ENCODE data around the gene NLRP7.

NLRP7 gene

GRCh38 chr19:54873990-54874389, 73.3 kb downstream of the NLRP7 start, which contains the start of gene FCAR:
Gene FCAR, plus strand, starts transcription at chr19:54874235. Its CDS starts 55 bp downstream, at chr19:54874290.
- peak; percentile 23 for DNase-seq (ENCODE audit: low spot score)
